ENCODE data around the gene PTPRN2.

PTPRN2 gene

GRCh38 chr7:158112571-158113320 lies 474.9 kb downstream of the PTPRN2 start:
- H3K4me3 ChIP-seq (ENCODE audit: low read depth, low read length), result no peak overlapping the region
- no peak for TF ChIP-seq CTCF (IDR thresholded peaks at IDR 0.05; ENCODE audit: borderline replicate concordance, insufficient read depth, low read depth, low read length)

GRCh38 chr7:158111906-158112570 lies 475.6 kb downstream of the PTPRN2 start:
- no peak for TF ChIP-seq CTCF (IDR thresholded peaks at IDR 0.05; ENCODE audit: borderline replicate concordance, insufficient read depth, low read depth, low read length)
- H3K4me3 ChIP-seq (ENCODE audit: low read depth, low read length), result no peak overlapping the region

GRCh38 chr7:158111049-158111751 lies 476.4 kb downstream of the PTPRN2 start:
- TF ChIP-seq CTCF (IDR thresholded peaks at IDR 0.05; ENCODE audit: borderline replicate concordance, insufficient read depth, low read depth, low read length), result no peak
- H3K4me3 ChIP-seq (ENCODE audit: low read depth, low read length), result no peak overlapping the region

GRCh38 chr7:158110661-158111048 lies 477.0 kb downstream of the PTPRN2 start:
- H3K4me3 ChIP-seq (ENCODE audit: low read depth, low read length), result no peak overlapping the region
- no peak for TF ChIP-seq CTCF (IDR thresholded peaks at IDR 0.05; ENCODE audit: borderline replicate concordance, insufficient read depth, low read depth, low read length)

- no peak for TF ChIP-seq CTCF (IDR thresholded peaks at IDR 0.05; ENCODE audit: borderline replicate concordance, insufficient read depth, low read depth, low read length)
- no peak overlapping the region for H3K4me3 ChIP-seq (ENCODE audit: low read depth, low read length)
Measured at GRCh38 chr7:158110034-158110590, 477.5 kb downstream of the PTPRN2 start.

- H3K4me3 ChIP-seq (ENCODE audit: low read depth, low read length), result no peak overlapping the region
- no peak for TF ChIP-seq CTCF (IDR thresholded peaks at IDR 0.05; ENCODE audit: borderline replicate concordance, insufficient read depth, low read depth, low read length)
Measured at GRCh38 chr7:158109364-158110033, 478.1 kb downstream of the PTPRN2 start.
